Measurements from ENCODE around the gene KRTAP16-1.
"Not testable (repeated sequence)": the region's sequence is repeated elsewhere in the genome, so short reads cannot be mapped to it uniquely, and the experiment has no call there.

Gene KRTAP16-1, protein sequence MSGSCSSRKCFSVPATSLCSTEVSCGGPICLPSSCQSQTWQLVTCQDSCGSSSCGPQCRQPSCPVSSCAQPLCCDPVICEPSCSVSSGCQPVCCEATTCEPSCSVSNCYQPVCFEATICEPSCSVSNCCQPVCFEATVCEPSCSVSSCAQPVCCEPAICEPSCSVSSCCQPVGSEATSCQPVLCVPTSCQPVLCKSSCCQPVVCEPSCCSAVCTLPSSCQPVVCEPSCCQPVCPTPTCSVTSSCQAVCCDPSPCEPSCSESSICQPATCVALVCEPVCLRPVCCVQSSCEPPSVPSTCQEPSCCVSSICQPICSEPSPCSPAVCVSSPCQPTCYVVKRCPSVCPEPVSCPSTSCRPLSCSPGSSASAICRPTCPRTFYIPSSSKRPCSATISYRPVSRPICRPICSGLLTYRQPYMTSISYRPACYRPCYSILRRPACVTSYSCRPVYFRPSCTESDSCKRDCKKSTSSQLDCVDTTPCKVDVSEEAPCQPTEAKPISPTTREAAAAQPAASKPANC

DNA sequence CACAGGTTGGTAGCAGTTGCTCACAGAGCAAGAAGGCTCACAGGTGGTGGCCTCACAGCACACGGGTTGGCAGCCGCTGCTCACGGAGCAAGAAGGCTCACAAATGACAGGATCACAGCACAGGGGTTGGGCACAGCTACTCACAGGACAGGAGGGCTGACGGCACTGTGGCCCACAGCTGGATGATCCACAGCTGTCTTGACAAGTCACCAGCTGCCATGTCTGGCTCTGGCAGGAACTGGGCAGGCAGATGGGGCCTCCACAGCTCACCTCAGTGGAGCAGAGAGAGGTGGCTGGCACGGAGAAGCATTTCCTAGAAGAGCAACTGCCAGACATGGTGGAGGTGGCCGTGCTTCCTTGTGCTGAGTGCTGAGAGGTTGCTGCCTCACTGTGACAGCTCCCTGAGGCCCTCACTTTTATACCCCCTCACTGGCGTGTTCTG lies at the start of gene KRTAP16-1:
Gene KRTAP16-1 (minus strand): TSS at position 392 of the 442 bp plus-strand sequence. CDS start 56 bp downstream, at position 336.
- DNase-seq (ENCODE audit: low spot score), result no peak

DNA sequence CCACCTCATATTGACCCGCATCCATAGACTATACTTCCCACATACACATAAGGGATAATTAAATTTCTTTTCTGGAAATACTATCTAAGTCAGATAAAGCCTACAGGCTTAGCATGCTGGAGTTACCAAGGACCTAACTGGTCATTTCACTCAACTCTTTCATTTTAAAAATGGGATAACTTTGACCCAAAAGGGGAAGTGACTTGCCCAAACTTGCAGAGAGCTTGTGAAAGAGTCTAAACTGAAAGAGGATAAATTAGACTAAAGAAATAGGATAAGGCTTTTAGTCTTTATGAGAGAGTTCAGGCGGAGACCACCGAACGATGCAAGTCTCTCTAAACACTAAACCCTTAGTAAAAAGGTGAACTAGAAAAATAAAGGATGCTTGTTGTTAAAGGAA lies 45.4 kb upstream of the KRTAP16-1 start:
- DNase-seq (ENCODE audit: low spot score), result no peak

DNA sequence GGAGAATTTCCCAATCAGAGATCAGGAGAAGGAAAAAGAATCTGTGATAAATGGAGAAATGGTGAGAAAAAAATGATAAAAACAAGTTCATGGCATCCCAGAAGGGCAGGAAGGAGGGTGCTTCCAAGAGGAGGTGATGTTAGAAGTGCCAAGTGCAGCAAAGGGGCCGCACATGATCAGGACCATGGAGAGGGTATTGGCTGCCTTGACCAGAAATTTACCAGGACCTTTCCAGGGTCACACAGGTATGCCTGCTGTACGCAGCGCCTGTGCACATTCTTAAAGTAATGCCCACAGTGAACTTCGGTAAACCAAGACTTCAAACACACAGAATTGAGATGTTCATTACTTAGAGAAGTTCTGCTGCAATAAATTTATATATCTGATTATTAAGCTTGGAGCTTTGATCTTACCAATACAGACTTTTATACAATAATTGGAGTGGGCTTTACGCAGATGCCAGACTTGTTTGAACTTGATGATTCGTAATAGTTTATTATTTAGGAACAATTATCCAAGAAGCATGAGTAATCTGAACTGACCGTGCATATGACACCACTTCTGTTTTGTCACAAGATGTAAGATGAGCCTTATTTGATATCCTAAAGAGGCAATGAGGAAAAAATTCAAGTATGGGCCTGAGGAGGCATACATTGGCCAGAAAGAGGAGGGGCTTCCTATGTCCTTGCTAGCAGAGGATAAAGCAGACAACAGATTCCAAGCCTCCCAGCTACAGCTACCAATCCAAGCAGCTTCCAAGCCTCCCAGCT lies 43.7 kb upstream of the KRTAP16-1 start:
- DNase-seq (ENCODE audit: low spot score), result no peak

DNA sequence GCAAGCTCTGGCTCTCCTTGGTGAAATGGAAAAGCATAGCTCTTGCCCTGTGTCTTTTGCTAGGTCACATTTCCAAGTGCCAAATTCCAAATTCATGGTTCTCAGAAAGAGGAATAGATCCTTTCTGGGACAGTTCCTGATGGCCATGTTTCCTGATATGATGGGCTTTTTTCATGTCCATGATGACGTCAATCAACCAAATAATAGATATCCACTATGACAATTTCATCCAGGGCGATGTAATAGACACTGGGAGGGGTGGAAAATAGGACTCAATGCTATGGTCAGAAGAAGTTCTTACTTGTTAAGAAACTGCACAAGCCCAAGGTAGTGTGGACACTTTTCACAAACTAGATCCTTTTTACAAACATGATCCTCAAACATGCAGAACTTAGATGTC lies 42.1 kb upstream of the KRTAP16-1 start:
- DNase-seq (ENCODE audit: low spot score), result no peak

DNA sequence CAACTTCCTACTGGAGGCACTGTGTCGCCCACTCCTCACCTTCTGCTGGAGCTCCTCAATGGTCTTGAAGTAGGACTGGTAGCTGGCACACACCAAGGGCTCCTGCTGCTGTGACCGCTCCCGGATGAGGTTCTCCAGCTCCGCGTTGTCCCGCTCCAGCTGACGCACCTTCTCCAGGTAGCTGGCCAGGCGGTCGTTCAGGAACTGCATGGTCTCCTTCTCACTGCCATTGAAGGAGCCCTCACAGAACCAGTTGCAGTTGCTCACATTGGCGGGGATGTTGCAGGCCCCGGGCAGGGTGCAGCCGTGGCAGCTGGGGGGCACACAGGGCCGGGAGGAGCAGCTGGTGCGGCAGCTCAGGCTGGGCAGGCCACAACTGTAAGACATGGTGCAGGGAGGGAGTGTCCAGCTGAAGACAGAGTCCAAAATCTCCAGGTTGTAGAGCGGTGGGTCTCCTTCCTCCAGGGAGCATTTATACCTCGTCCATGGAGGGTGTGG lies 41.3 kb upstream of the KRTAP16-1 start, which contains the start of gene KRT33A:
Gene KRT33A (minus strand): TSS at position 448 of the 498 bp plus-strand sequence. CDS start 61 bp downstream, at position 387.
- not testable (repeated sequence) for DNase-seq (ENCODE audit: low spot score)

DNA sequence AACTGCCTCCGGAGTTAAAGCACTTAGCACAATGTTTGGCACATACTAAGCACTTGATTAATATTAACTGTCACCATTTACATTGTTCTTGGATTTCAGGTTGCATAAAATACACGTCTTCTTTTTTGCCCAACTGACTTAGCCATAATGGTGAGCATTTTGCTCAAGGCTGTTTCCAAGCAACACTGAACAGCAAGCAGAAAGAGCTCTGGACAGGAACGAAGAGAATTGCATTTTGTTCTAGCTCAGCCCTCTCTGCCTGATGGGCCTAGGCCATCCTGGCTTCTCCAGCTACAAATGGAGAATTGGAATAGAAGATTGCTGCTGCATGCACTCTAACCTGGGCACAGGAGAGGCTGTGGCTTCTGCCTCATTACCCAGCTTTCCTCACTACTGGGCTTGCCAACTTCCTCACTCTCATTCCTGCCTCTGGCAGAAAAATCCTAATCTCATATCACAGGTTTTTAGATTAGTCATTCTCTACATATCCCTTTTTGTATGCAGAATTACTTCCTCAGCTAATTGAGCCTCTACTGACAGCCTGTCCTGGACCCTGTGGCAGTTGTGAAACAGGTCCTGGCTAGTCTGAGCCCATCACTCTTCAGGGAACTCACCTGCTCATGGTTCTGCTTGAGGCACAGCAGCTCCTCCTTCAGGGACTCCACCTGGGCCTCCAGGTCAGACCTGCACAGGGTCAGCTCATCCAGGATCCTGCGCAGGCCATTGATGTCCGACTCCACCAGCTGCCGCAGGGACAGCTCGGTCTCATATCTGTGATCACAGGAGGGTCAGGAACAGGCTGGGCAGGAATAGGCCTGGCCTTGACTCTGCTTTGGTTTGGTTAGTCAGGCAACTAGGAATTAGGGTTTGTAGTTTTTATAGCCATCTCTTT lies 39.0 kb upstream of the KRTAP16-1 start:
- DNase-seq (ENCODE audit: low spot score), result no peak

DNA sequence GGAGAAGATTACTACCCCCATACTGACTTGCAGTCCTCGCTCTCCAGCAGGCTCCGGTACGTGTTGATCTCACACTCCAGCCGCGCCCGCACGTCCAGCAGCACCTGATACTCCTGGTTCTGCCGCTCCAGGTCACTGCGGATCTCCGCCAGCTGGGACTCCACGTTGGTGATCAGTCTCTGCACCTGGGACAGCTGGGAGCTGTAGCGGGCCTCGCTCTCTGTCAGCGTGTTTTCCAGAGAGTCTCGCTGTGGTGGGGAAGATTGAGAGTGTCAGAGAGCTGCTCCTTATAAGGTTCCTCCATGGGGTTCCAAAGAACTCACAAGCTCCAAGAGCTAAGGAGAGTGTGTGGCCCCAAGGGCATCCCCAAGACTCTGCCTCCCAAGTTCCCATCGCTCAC lies 37.3 kb upstream of the KRTAP16-1 start:
- DNase-seq (ENCODE audit: low spot score), result not testable (repeated sequence)

DNA sequence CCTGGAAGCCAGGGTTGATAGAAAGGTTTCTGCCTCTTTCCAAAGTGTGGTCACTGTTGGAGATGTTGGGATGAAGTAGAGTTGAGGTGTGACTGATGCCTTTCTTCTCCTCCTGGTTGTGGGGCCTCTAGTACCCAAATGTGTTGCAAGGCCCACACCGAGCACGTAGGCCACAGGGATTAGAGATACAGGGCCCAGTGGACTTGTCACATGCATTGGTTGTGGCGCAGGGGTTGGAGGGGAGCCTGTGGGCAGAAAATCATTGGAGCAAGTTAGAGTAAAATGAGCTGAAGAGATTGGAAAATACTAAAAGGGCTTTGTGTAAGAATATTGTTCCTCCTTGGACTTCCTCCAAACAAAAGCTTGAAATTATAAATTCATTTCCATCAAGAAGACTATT lies 36.9 kb upstream of the KRTAP16-1 start:
- DNase-seq (ENCODE audit: low spot score), result no peak

DNA sequence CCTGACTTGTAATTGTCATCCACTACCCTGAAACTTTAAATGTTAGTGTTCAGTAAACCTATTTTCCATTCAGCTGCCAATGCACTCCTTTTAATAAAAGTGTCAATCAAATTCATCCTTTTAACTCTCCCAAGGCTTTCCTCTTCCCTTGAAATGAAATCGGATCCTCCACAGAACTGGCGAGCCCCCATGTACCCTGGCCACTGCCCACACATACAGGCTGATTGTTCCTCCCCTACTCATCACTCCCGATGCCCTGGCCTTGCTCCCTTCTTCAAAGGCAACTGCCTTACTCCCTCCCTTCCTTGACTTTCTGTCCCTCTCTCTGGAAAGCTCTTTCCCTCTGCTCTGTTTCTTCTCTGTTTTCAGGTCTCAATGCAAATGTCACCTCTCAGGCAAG lies 33.9 kb upstream of the KRTAP16-1 start:
- no peak for DNase-seq (ENCODE audit: low spot score)

DNA sequence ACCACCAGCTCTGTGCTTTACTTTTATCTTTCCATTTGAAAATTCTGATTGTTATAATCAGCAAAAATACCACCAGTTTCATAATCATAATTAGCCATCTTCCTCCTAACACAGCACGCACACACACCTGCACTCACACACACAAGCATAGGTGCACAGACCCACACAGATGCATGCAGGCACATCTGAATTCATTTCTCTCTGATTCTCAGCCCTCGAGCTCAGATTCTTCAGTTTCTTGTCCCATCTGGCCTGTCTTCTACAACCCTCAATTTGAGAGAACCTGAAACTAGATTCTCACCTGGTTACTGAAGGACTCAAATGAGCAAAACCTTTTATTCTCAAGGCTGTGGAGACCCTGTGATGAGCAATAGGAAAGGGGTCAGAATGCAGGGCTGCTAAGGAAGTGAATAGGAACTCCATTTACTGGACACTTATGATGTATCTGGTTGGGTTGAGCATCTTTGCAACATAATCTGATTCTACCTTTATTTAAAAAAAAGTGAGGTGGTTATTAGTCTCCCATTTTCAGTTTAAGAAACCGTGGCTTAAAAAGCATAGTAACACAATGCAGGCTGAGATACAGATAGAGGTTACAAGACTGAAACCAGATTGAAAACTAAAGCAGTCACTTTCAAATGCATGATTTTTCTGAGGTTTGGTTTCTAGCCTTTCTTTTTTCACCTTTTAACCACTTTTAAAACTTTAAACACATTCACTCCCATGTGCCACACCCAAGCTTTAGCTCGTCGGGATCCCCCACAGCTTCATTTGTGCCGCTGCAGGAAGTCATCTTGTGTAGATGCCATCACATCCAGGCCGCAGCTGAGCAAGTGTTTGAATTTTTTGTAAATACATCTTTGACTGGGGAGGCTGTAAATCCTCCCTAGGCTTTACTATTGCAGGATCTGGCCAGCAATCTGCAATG lies 32.1 kb upstream of the KRTAP16-1 start:
- no peak for DNase-seq (ENCODE audit: low spot score)

DNA sequence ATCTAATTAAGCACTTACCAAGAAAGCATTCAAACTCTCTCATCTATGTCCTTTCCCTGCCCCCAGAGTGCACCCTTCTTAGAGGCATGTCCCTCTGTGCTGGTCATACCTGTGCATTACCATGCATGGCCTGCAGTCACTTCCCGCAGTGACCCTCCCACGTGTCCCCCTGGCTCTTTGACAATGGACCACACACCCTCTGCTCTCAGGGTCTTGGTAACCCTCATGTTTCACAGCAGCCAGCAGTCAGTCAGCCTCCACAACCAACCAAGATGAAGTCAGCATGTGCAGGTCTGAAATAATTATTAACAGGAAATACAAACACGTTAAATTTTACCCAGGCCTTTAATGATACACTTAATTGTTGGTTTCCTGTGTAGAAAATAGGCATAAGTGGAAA lies 31.4 kb upstream of the KRTAP16-1 start:
- DNase-seq (ENCODE audit: low spot score), result no peak

DNA sequence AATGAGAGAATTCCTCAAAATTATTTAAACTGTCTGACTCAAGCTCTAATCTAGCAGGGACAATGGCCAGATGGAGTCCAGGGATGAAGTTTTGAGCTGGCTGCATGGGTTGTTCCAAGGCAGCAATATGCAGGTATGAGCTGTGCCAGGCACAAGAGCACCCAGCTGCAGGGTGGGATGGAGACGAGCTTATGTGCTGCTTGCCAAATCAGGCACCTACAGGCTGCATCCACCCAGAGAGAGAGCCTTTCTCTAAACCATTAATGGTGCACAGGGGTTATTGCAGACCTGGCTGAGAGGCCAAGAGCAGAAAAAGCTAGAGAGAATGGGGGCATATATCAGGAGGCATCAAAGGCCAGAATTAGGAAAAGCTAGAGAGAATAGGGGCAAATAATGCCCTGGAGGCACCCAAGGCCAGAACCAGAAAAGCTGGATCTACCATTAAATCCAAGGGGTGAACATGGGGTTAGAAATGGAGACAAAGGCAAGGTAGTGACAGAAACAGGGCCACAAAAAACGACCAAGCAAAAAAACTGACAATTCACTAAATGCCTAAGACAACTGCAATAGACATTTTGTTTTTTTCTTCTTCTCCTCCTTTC lies 30.6 kb upstream of the KRTAP16-1 start:
- DNase-seq (ENCODE audit: low spot score), result no peak

DNA sequence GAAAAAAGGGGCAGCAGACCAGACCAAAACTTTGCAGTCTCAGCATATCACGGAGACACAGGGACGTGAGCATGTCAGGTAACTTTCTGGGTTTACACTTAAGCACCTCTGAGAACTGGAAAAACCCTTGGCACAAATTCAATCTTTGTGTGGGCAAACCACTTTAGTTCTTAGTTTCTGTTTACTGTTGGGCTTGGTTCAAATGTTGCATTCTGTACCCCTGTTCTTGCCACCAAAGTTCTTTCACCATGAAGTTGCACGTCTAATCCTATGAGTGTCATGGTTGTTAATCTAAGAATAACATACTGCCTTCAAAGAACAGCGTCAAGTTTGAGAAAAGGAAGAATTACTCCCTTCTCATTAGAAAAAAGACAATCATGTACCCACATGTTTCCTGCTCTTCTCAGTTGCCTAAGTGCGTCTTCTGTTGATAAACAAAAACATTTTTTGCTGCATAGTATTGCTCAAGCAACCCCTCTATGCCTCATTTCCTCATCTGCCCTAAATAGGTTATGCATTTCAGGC lies 29.9 kb upstream of the KRTAP16-1 start:
- DNase-seq (ENCODE audit: low spot score), result no peak

DNA sequence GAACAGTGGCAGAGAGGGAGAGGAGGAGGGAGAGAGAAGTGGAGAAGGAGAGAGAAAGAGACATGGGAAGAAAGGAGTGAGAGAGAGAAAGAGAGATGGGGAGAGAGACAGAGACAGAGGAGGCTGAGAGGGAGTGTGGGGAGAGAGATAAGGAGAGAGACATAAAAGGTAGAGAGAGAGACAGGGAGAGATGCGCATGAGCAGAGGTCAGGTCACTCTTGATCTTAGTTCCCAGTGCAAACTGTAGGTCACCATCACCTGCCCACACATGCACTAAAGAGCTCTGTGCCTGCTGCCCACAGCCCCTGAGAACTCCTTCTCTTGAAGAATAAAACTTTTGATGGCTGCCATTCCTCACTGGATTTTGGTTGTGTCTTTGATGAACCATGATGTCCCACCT lies 26.6 kb upstream of the KRTAP16-1 start:
- no peak for DNase-seq (ENCODE audit: low spot score)

DNA sequence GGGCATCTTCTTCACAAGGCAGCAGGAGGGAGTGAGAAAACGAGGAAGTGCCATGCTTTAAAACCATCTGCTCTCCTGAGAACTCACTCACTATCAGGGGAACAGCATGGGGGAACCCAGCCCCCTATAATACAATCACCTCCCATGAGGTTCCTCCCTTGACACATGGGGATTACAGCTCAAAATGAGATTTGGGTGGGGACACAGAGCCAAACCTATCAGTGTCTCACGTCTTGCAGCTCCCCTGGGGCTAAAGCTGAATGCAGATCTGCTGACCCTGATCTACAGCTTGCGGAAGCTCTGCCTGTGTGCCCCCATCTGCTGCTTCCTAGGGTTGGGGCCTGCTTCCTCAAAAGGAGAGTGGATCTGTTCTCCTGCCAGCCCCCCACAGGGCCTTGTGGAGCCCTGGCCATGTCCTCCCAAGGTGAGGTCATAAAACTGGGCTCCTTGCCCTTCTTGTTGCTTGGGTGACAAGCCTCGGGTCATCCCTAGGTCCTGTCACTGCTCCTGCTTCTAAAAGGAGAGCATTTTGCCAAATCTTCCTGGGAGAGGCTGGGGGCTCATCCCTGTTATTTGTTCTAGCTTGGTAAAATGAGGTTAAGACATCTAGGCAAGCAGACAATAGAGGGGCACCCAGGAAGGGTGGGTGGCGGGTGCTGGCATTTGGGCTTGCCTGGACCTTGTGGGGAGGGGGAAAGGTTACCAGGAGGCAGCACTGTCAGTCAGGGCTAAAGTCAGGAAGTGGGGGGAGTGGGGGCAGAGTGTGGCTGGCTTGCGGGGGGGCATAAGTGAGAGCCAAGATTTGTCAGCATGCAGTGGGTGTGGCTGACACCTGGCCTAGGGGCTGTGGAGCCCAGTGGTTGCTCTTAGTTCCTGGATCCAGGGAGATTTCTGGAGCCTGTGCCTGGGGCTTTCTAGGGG lies 25.5 kb upstream of the KRTAP16-1 start:
- DNase-seq (ENCODE audit: low spot score), result no peak

DNA sequence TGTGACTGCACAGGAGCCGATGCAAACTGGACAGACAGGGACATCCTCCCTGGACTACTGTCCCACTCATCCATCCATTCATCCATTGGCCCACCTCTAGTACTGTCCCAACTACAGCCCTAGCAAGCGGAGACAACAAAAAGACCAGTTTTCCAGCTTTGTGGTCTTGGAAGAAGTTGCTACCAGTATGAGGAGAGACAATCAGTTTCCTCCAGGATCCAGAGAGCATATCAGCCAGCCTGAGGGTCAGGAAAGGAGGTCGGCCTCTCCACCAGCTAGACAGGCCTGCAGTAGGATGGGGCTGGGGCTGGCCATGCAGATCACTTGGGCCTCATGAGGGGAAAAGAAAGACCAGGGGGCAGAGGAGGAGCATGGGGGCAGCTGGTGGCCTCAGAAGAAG lies 24.7 kb upstream of the KRTAP16-1 start:
- DNase-seq (ENCODE audit: low spot score), result no peak

DNA sequence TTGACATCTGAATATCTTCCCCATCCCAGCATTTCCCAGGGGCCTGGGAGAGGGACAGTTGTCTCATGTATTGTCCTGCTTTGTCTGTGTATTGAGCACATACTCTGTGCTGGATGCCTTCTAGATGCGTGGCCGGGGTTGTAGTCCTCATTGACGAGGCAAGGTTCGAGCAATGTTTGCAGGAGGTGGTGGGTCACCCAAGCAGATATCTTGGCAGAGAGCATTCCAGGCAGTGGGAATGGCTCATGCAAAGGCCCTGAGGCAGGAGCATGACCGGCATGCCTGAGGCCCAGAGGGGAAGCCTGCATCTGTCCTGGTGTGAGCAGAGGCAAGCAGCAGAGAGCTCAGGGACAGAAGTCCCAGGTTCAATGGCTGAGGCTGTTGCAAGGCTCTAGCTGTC lies 24.0 kb upstream of the KRTAP16-1 start:
- DNase-seq (ENCODE audit: low spot score), result no peak

DNA sequence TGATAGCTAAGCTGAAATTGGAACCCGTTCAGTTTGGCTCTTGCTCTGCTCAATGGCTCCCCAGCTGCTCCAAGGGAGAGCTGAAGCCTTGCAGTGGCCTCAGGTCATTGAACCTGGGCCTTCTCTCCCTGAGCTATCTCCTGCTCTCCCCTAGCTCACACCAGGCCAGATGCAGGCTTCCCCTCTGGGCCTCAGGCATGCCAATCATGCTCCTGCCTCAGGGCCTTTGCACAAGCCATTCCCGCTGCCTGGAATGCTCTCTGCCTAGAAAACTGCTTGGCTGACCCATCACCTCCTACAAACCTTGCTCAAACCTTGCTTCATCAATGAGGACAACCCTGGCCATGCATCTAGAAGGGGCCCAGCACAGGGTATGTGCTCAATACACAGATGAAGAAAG lies 23.1 kb upstream of the KRTAP16-1 start:
- no peak for DNase-seq (ENCODE audit: low spot score)

DNA sequence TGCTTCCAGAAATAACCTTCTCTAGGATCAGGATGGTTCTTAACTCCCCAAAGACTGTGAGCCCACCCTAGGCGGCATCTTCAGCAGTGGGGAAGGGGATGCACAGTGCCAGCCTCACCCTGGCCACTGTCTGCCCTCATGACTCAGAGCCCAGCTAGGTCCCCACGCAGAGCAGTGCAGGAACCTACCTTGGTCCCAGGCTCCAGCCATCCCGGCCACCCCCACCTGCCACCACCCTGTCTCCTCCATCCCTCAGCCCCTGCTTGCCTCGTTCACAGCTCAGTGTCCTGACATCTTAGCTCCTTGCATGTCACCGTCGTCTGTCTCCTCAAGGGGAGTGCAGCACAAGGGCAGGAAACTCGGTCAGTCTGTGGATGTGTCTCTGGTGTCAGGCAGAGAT lies 22.5 kb upstream of the KRTAP16-1 start:
- DNase-seq (ENCODE audit: low spot score), result no peak

All from hematopoietic multipotent progenitor cell treated with erythropoietin and hydrocortisone succinate and interleukin-3 and kit ligand, for 15 days (in vitro differentiated cells).